Measurements from ENCODE around the gene LONRF3. TPM values are rescaled to one million over a fixed set of nuclear protein-coding genes. Genes with fewer than 3 reads are reported as not detected.

Gene LONRF3
- total and polyA plus RNA-seq, 2 of the 13 experiments (the other 11 are each of a cell fraction or from before 2014, with no cell fraction given) = 4.8 to 11.6 TPM

DNA sequence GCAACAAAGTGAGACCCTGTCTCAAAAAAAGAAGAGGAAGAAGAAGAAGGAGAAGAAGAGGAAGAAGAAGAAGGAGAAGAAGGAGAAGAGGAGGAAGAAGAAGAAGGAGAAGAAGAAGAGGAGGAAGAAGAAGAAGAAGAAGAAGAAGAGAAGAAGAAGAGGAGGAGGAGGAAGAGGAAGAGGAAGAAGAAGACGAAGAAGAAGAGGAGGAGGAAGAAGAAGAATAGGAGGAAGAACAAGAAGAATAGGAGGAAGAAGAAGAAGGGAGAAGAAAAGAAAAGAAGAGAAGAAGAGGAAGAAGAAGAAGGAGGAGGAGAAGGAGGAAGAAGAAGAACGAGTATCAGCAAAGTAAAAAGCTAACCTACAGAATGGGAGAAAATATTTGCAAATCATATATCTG lies 33.3 kb upstream of the LONRF3 start (continued):
- TF ChIP-seq, protein P1, sequence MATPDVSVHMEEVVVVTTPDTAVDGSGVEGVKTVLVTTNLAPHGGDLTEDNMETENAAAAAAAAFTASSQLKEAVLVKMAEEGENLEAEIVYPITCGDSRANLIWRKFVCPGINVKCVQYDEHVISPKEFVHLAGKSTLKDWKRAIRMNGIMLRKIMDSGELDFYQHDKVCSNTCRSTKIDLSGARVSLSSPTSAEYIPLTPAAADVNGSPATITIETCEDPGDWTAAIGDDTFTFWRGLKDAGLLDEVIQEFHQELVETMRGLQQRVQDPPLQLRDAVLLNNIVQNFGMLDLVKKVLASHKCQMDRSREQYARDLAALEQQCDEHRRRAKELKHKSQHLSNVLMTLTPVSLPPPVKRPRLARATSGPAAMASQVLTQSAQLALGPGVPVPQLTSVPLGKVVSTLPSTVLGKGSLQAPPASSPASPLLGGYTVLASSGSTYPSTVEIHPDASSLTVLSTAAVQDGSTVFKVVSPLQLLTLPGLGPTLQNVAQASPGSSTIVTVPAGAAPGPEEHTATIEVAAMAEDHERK (CRISPR knock-in tag; IDR thresholded peaks at IDR 0.05; ENCODE audit: low read depth) = no peak

DNA sequence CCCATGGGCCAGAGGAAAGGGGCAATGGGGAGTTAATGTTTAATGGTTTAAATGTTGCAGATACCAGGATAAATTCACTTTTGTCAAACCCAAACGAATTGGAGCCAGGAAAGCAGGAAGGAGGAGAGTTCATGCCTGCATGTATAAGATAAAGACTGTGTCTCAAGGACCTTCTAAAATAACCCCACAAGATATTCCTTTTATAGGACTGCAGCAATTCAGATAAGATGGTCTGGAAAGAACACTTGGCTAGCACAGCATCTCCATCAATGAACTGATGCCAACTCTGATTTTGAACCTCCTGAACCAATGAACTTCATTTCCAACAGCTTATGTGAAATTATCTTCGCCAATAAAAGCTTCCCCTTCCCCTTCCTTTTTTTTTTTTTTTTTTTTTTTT lies 31.3 kb upstream of the LONRF3 start:
- in situ Hi-C loops (cut with HindIII; ENCODE audit: extremely low pct_ligation_motif_present, low pct_unique_long_range_greater_than_20kb) = no loop called here
- H3K4me2 ChIP-seq (ENCODE audit: low read depth, low read length) = no peak overlapping the region
- BruUV-seq (replicated peaks) = no TSS peak
- no peaks in the 10 kb centered on the region for H4K20me1 ChIP-seq (ENCODE audit: insufficient read depth, low read length)
- no peaks in the 10 kb centered on the region for H3K79me2 ChIP-seq (ENCODE audit: insufficient read depth, low read length)
- no peaks in the 10 kb centered on the region for H3K4me1 ChIP-seq (ENCODE audit: insufficient read depth, low read length)
- no peak overlapping the region for H2AFZ ChIP-seq (ENCODE audit: low read length)
- ATAC-seq (no peak), DNase-seq (ENCODE audit: low spot score) (no peak), FAIRE-seq (no peak)
- 46% methylated on average over 2 of the region's 2 CpGs for WGBS (ENCODE audit: low lambda C conversion rate)
- ChIA-PET POLR2A (no interaction called here), CTCF (ENCODE audit: low intra/inter-chr PET ratio, low total read pairs) (no interaction called here)
- H3K36me3 ChIP-seq (replicated peaks in 1 of 2; ENCODE audit: control insufficient read depth in 1 of 2, insufficient read depth in 2 of 2, low read length in 2 of 2) = no peaks in the 10 kb centered on the region
- H3K9me3 ChIP-seq (ENCODE audit: low read length) = no peaks in the 10 kb centered on the region
- H3K27ac ChIP-seq (ENCODE audit: extremely low read length, insufficient read depth, low read length) = no peak overlapping the region
- TF ChIP-seq KLF15 (CRISPR knock-in tag; IDR thresholded peaks at IDR 0.05; ENCODE audit: borderline replicate concordance) (no peak), MAFK (conservative IDR thresholded peaks at IDR 0.05 in 1 of 2, IDR thresholded peaks at IDR 0.05 in 1 of 2; ENCODE audit: low read length in 2 of 2) (no peak), ZNF644 (CRISPR knock-in tag; IDR thresholded peaks at IDR 0.05; ENCODE audit: low read depth) (no peak), ZNF460 (CRISPR knock-in tag; IDR thresholded peaks at IDR 0.05; ENCODE audit: borderline replicate concordance) (no peak), ZNF780A (CRISPR knock-in tag; IDR thresholded peaks at IDR 0.05) (no peak), THAP11 (CRISPR knock-in tag; IDR thresholded peaks at IDR 0.05) (no peak), RXRA (CRISPR knock-in tag; IDR thresholded peaks at IDR 0.05) (no peak), JUNB (CRISPR knock-in tag; IDR thresholded peaks at IDR 0.05; ENCODE audit: borderline replicate concordance) (no peak), ATF7 (IDR thresholded peaks at IDR 0.05) (no peak), ATF7 (CRISPR knock-in tag; IDR thresholded peaks at IDR 0.05) (no peak), ZNF839 (CRISPR knock-in tag; IDR thresholded peaks at IDR 0.05; ENCODE audit: borderline replicate concordance) (no peak)
- TF ChIP-seq, protein P2, sequence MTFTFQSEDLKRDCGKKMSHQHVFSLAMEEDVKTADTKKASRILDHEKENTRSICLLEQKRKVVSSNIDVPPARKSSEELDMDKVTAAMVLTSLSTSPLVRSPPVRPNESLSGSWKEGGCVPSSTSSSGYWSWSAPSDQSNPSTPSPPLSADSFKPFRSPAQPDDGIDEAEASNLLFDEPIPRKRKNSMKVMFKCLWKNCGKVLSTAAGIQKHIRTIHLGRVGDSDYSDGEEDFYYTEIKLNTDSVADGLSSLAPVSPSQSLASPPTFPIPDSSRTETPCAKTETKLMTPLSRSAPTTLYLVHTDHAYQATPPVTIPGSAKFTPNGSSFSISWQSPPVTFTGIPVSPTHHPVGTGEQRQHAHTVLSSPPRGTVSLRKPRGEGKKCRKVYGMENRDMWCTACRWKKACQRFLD (CRISPR knock-in tag; IDR thresholded peaks at IDR 0.05; ENCODE audit: borderline replicate concordance) = no peak
- TF ChIP-seq, protein P3, sequence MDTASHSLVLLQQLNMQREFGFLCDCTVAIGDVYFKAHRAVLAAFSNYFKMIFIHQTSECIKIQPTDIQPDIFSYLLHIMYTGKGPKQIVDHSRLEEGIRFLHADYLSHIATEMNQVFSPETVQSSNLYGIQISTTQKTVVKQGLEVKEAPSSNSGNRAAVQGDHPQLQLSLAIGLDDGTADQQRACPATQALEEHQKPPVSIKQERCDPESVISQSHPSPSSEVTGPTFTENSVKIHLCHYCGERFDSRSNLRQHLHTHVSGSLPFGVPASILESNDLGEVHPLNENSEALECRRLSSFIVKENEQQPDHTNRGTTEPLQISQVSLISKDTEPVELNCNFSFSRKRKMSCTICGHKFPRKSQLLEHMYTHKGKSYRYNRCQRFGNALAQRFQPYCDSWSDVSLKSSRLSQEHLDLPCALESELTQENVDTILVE (CRISPR knock-in tag; IDR thresholded peaks at IDR 0.05) = no peak
- no peaks in the 10 kb centered on the region for H3K27me3 ChIP-seq (ENCODE audit: control insufficient read depth in 1 of 2, insufficient read depth in 2 of 2, low read length in 2 of 2)
- no peak overlapping the region for H3K4me3 ChIP-seq (replicated peaks in 1 of 3; ENCODE audit: insufficient read depth in 1 of 3, low read depth in 2 of 3, low read length in 3 of 3)
- H3K9ac ChIP-seq (ENCODE audit: insufficient read depth, low read depth, low read length) = no peak overlapping the region
- intact Hi-C loops (cut with micrococcal nuclease; ENCODE audit: unreplicated experiment) = no loop called here

Data from HepG2 (cell line).